ENCODE measurements around the gene IQSEC1.

DNA sequence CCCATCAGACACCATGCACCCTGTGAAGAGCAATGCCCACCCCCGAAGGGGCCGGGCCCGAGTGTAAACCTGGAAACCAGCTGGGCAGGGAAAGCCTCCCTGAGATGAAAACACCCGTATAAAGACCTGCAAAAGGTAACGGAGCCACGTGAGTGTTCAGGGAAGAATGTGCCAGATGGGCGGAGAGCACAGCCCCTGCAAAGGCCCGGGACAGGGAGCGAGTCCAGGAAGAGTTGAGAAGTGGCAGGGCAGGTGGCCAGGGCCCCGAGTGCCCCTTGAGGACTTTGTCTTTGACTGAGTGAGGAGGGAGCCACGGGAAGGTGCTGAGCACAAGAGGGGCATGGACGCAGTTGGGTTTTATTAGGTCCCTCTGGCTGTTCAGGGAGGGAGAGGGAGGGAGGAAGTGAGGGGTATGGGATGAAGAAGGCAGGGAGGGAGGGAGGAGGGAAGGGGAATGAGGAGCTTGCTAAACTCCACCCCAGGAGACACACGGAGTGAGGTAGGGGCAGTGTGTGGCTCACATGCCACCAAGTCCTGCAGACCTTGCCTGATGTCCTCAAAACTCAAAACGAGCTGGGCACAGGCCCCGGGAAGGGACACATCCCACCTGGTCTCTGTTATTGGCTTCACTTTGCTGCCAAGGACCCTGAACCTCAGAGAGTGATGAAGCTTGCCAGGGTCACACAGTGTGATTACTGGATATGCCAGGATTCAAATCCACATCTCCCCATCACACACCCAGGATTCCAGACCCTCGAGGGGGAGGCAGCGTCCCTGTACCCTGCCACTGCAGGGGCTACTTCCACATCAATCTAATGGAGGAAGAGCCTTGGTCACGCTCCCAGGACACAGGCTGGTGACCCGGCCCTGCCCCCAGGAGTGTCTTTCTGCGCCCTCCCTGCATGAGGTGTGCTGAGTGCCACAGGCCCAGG is 49.1 kb upstream of the IQSEC1 start:
- no peak for TF ChIP-seq CTCF (IDR thresholded peaks at IDR 0.05)
- no peak for TF ChIP-seq POLR2A (IDR thresholded peaks at IDR 0.05)

All from sigmoid colon (tissue), 3 donors.